Tibial nerve (tissue), 4 donors: Measurements from ENCODE around the gene TGFBI.

ENCODE experiments used
- CTCF ChIP-seq, 5 experiments: fragments of 200-600 bp in 3 of 5; fragments of 450-650 bp in 2 of 5; sonication (generic) in 3 of 5; IDR thresholded peaks; one replicate each; pipeline ENCODE4 v1.5.1; 2016 to 2019; ENCODE audit warnings: antibody characterized with exemption in 5 of 5, mild to moderate bottlenecking in 3 of 5, moderate library complexity in 2 of 5
- EP300 ChIP-seq, 2 donors: sonication (generic); formaldehyde crosslinking; IDR thresholded peaks; one replicate each; pipeline ENCODE4 v1.6.1; 2017; ENCODE audit warnings: antibody characterized with exemption in 2 of 2, mild to moderate bottlenecking in 1 of 2

- TF ChIP-seq CTCF (IDR thresholded peaks at IDR 0.05) (no peak), EP300 (IDR thresholded peaks at IDR 0.05) (no peak)
Measured at GRCh38 chr5:136055612-136056309, 27.0 kb downstream of the TGFBI start.
